Adrenal gland (tissue), 12 donors: ENCODE results near the gene DEAF1. TPM values are rescaled to one million over a fixed set of nuclear protein-coding genes. Genes with fewer than 3 reads are reported as not detected.

Experiments
- DNase-seq, 7 donors: peaks; one replicate each; pipeline ENCODE4 v3.0.0-alpha.2; 2019 to 2020
- H3K27ac ChIP-seq, 5 donors: fragments of 200-600 bp; sonication (generic) in 4 of 5; 1 replicate in 3 of 5; 2 replicates in 2 of 5; pipeline versions ENCODE4 v1.5.1 to v1.8.0; 2016 to 2020; ENCODE audit warnings: mild to moderate bottlenecking in 1 of 5
- H3K27me3 ChIP-seq: fragments of 200-600 bp; 2 replicates; pipeline ENCODE4 v1.8.0; 2021
- H3K36me3 ChIP-seq, 2 donors: fragments of 200-600 bp; replicated peaks in 1 of 2; 1 replicate in 1 of 2; 2 replicates in 1 of 2; pipeline versions ENCODE4 v1.5.1 to v1.8.0; 2018 to 2022
- H3K4me1 ChIP-seq, 2 donors: fragments of 200-600 bp; replicated peaks in 1 of 2; 1 replicate in 1 of 2; 2 replicates in 1 of 2; pipeline versions ENCODE4 v1.5.1 to v1.8.0; 2018 to 2021
- H3K4me3 ChIP-seq, 4 donors: fragments of 200-600 bp; sonication (generic) in 3 of 4; one replicate each; pipeline ENCODE4 v1.5.1; 2016 to 2018
- H3K9me3 ChIP-seq, 3 donors: fragments of 200-600 bp; sonication (generic) in 1 of 3; replicated peaks in 1 of 3; 1 replicate in 2 of 3; 2 replicates in 1 of 3; pipeline versions ENCODE4 v1.5.1 to v1.8.0; 2016 to 2021
- CTCF ChIP-seq, 6 experiments: fragments of 450-650 bp in 4 of 6; fragments of 200-600 bp in 2 of 6; sonication (generic) in 1 of 6; IDR thresholded peaks; 1 replicate in 5 of 6; 2 replicates in 1 of 6; pipeline versions ENCODE4 v1.5.1 to v1.8.0; 2016 to 2021; ENCODE audit warnings: antibody characterized with exemption in 6 of 6, mild to moderate bottlenecking in 2 of 6, moderate library complexity in 1 of 6
- POLR2A ChIP-seq, 2 donors: fragments of 450-650 bp; IDR thresholded peaks; one replicate each; pipeline ENCODE4 v1.6.1; 2017; ENCODE audit warnings: antibody characterized with exemption in 2 of 2, mild to moderate bottlenecking in 2 of 2, moderate library complexity in 1 of 2
- WGBS, 4 donors: extraction: QIAGEN DNeasy Blood & Tissue Kit in 2 of 4; methylation state at CpG; one replicate each; pipeline versions ENCODE4 v1.1.5 to v1.1.7; 2013 to 2017; 5-methylcytosine and 5-hydroxymethylcytosine counted together
- intact Hi-C, 2 donors: fragments of 100-400 bp; cut with DNase I; formaldehyde crosslinking; loops; one replicate each; pipeline versions ENCODE4 v1.14.1 to v1.15.0; 2022 to 2023
- polyA plus RNA-seq, 3 donors: library from polyadenylated mRNA; stranded (reverse); fragments of 200-250 nt in 2 of 3; fragments of 350-450 nt in 1 of 3; fragmentation: Illumina TruSeq in 1 of 3; extraction: RNeasy Lipid Tissue Mini Kit (QIAGEN cat#74804) in 1 of 3; gene quantifications; one replicate each; pipeline ENCODE4 v1.2.3, GENCODE V29; 2013 to 2014
- total RNA-seq, 9 donors: library from RNA; depleted of rRNA in 4 of 9; stranded (reverse); fragments of >200 nt in 4 of 9; fragments of 120-200 nt in 1 of 9; fragmentation: NEBNext Ultra II Directional in 1 of 9; extraction: Animal tissue kit (Norgen Biotek cat#: 25700) in 1 of 9; gene quantifications; one replicate each; pipeline versions ENCODE4 v1.1.0 to v1.2.4, GENCODE V29; 2013 to 2023
- donor health status: healthy with polysubstance abuse.
- donor health status: Bipolar disorder and iron deficiency.
- donor health status: DM: yes; HTN: yes; CAD: no.
- donor health status: DM: no; HTN: no; CAD: no.
- donor health status: DM: no; HTN: no; CAD: no.
- donor health status: DM: yes; HTN: yes; CAD: no.

The DEAF1 gene
- total and polyA plus RNA-seq, 12 donors, result 20.6 to 131 (median 55.5) TPM

GRCh38 chr11:679271-680207 is 15.5 kb downstream of the DEAF1 start:
- Histone ChIP-seq H3K9me3 (no peaks in the 10 kb centered on the region), H3K36me3 (peaks cover 0 to 46% of the 10 kb centered on the region in 2 donors), H3K4me1 (peaks cover 4 to 14% of the 10 kb centered on the region in 2 donors), H3K27ac (peak overlapping the region in 3 of 5 donors; percentile 47 to 76 (median 56)), H3K27me3 (no peaks in the 10 kb centered on the region), H3K4me3 (no peak overlapping the region)
- DNase-seq, result no peak
- WGBS, 4 donors, result 77 to 82% (median 82%) methylated on average over 30 to 36 of the region's 36 CpGs
- no peak for TF ChIP-seq POLR2A (IDR thresholded peaks at IDR 0.05)
- no peak for TF ChIP-seq CTCF (IDR thresholded peaks at IDR 0.05)
- intact Hi-C loops, result no loop called here

- 93 to 100% (median 95%) methylated on average over 3 of the region's 3 CpGs for WGBS, 4 donors
- H3K4me1 ChIP-seq, result peaks cover 4 to 14% of the 10 kb centered on the region in 2 donors
- H3K36me3 ChIP-seq, result peaks cover 0 to 47% of the 10 kb centered on the region in 2 donors
- TF ChIP-seq CTCF (IDR thresholded peaks at IDR 0.05) (no peak), POLR2A (IDR thresholded peaks at IDR 0.05) (no peak)
- no peaks in the 10 kb centered on the region for H3K9me3 ChIP-seq
- DNase-seq, result no peak
- no peaks in the 10 kb centered on the region for H3K27me3 ChIP-seq
- intact Hi-C loops, result no loop called here
- H3K4me3 ChIP-seq, result no peak overlapping the region
- no peak overlapping the region for H3K27ac ChIP-seq
These were observed 16.7 kb downstream of the DEAF1 start for GRCh38 chr11:678297-678696.

- Histone ChIP-seq H3K27ac (no peak overlapping the region), H3K36me3 (peaks cover 0 to 35% of the 10 kb centered on the region in 2 donors)
- WGBS, 4 donors, result 87 to 92% (median 91%) methylated on average over 14 to 17 of the region's 17 CpGs
These were observed 20.6 kb downstream of the DEAF1 start for GRCh38 chr11:674406-674805.

More at GRCh38 chr11:674406-674805, 20.6 kb downstream of the DEAF1 start:
- intact Hi-C loops, result no loop called here
- no peak for TF ChIP-seq CTCF (IDR thresholded peaks at IDR 0.05)
- no peak for TF ChIP-seq POLR2A (IDR thresholded peaks at IDR 0.05)
- no peaks in the 10 kb centered on the region for H3K9me3 ChIP-seq
- H3K4me3 ChIP-seq, result no peak overlapping the region
- H3K27me3 ChIP-seq, result no peaks in the 10 kb centered on the region
- DNase-seq, result no peak
- no peaks in the 10 kb centered on the region for H3K4me1 ChIP-seq
